Keratinocyte (primary cell): ENCODE measurements around the gene GPR176. TPM values are rescaled to one million over a fixed set of nuclear protein-coding genes. Genes with fewer than 3 reads are reported as not detected.

Experiments used
- DNase-seq: peaks from one replicate; pipeline ENCODE4 v3.0.0-alpha.2; 2011; ENCODE audit warnings: low read depth, missing footprints, low spot score
- FAIRE-seq: peaks from 2 replicates; lab custom pipeline; 2011; peaks lifted over from hg19 to GRCh38; lab: Jason Lieb, UNC
- H2AFZ ChIP-seq: 2 replicates; pipeline ENCODE4 v1.6.0; 2012; ENCODE audit warnings: low read length, control low read depth, inconsistent platforms; ENCODE audit not compliant: control insufficient read depth
- H3K27ac ChIP-seq: 2 replicates; pipeline ENCODE4 v1.5.1; 2011; ENCODE audit warnings: low read length; ENCODE audit not compliant: control insufficient read depth, insufficient read depth
- H3K27me3 ChIP-seq: 3 replicates; pipeline ENCODE4 v1.6.0; 2011; ENCODE audit warnings: low read length; ENCODE audit not compliant: control insufficient read depth, insufficient read depth; ENCODE audit errors: extremely low read depth
- H3K36me3 ChIP-seq, 2 experiments: 2 replicates in 1 of 2; 3 replicates in 1 of 2; pipeline ENCODE4 v1.5.1; 2011; ENCODE audit warnings: low read length in 2 of 2, mild to moderate bottlenecking in 1 of 2; ENCODE audit not compliant: control insufficient read depth in 2 of 2, insufficient read depth in 2 of 2; ENCODE audit errors: extremely low read depth in 1 of 2
- H3K4me1 ChIP-seq: 3 replicates; pipeline ENCODE4 v1.5.1; 2011; ENCODE audit warnings: low read length; ENCODE audit not compliant: control insufficient read depth, insufficient read depth; ENCODE audit errors: extremely low read depth
- H3K4me2 ChIP-seq: 3 replicates; pipeline ENCODE4 v1.6.0; 2011; ENCODE audit warnings: low read depth, low read length; ENCODE audit not compliant: control insufficient read depth, insufficient read depth; ENCODE audit errors: extremely low read depth
- H3K4me3 ChIP-seq, 3 experiments: fragments of 200-600 bp in 1 of 3; sonication (generic) in 1 of 3; 2 replicates in 2 of 3; 3 replicates in 1 of 3; pipeline ENCODE4 v1.5.1; 2011 to 2016; ENCODE audit warnings: low read length in 3 of 3, mild to moderate bottlenecking in 3 of 3, control low read depth in 2 of 3, inconsistent platforms in 1 of 3, low read depth in 1 of 3, mixed read lengths in 1 of 3, mixed run types in 1 of 3, moderate library complexity in 1 of 3; ENCODE audit not compliant: control insufficient read depth in 2 of 3, insufficient read depth in 2 of 3; ENCODE audit errors: extremely low read depth in 1 of 3
- H3K79me2 ChIP-seq: 2 replicates; pipeline ENCODE4 v1.6.0; 2012; ENCODE audit warnings: low read length; ENCODE audit not compliant: control insufficient read depth, insufficient read depth
- H3K9ac ChIP-seq: 3 replicates; pipeline ENCODE4 v1.6.0; 2011; ENCODE audit warnings: low read length; ENCODE audit not compliant: control insufficient read depth, insufficient read depth; ENCODE audit errors: extremely low read depth
- H3K9me1 ChIP-seq: 3 replicates; pipeline ENCODE4 v1.6.0; 2011; ENCODE audit warnings: low read length; ENCODE audit not compliant: control insufficient read depth, insufficient read depth; ENCODE audit errors: extremely low read depth
- H3K9me3 ChIP-seq: 2 replicates; pipeline ENCODE4 v1.5.1; 2012; ENCODE audit warnings: low read depth, low read length; ENCODE audit not compliant: control insufficient read depth
- H4K20me1 ChIP-seq: 3 replicates; pipeline ENCODE4 v1.6.0; 2011; ENCODE audit warnings: low read length; ENCODE audit not compliant: control insufficient read depth, insufficient read depth; ENCODE audit errors: extremely low read depth
- CTCF ChIP-seq, 3 experiments: IDR thresholded peaks in 1 of 3; conservative IDR thresholded peaks in 1 of 3; optimal IDR thresholded peaks in 1 of 3; 2 replicates in 2 of 3; 3 replicates in 1 of 3; pipeline versions ENCODE3 to v1.5.1; 2011; ENCODE audit warnings: low read length in 3 of 3, mild to moderate bottlenecking in 3 of 3, moderate library complexity in 2 of 3, control low read depth in 1 of 3, inconsistent platforms in 1 of 3; ENCODE audit not compliant: insufficient read depth in 2 of 3; ENCODE audit errors: extremely low read depth in 1 of 3
- EZH2 ChIP-seq: IDR thresholded peaks from one replicate; pipeline ENCODE4 v1.6.1; 2012; ENCODE audit warnings: inconsistent platforms, mild to moderate bottlenecking, low read length, moderate library complexity
- dilution Hi-C: fragments of 300-500 bp; cut with MboI; formaldehyde crosslinking; loops from one replicate; pipeline ENCODE4 v1.7.0; 2020; ENCODE audit warnings: low sequenced_read_pairs; ENCODE audit not compliant: extremely low pct_ligation_motif_present
- polyA plus RNA-seq, 5 experiments: library from polyadenylated mRNA; depleted of rRNA in 3 of 5; stranded (reverse) in 3 of 5; stranded (forward) in 1 of 5; unstranded in 1 of 5; fragments of >200 nt; gene quantifications; 1 replicate in 1 of 5; 2 replicates in 3 of 5; 3 replicates in 1 of 5; pipeline versions ENCODE4 v1.2.1 to v1.2.3, GENCODE V29; 2011 to 2012; ENCODE audit warnings: missing spikeins in 2 of 5, low read depth in 1 of 5, low replicate concordance in 1 of 5
- small RNA-seq, 3 experiments: library from RNA; depleted of rRNA; stranded (forward); fragments of <200 nt; gene quantifications; one replicate each; pipeline ENCODE3, GENCODE V24; 2012; ENCODE audit warnings: low read depth in 3 of 3, low replicate concordance in 1 of 3; ENCODE audit not compliant: insufficient read length in 3 of 3

GPR176 gene
- polyA plus RNA-seq, 1 donor (not counting 4 experiments of a cell fraction or from before 2014, with no cell fraction given), result 12.5 TPM

GRCh38 chr15:39752991-39753390 is 167.1 kb downstream of the GPR176 start:
- Histone ChIP-seq H4K20me1 (no peaks in the 10 kb centered on the region), H3K9me1 (no peaks in the 10 kb centered on the region), H3K4me3 (no peak overlapping the region), H2AFZ (no peak overlapping the region), H3K27ac (no peak overlapping the region), H3K79me2 (no peaks in the 10 kb centered on the region), H3K27me3 (no peaks in the 10 kb centered on the region), H3K36me3 (no peaks in the 10 kb centered on the region), H3K9me3 (no peaks in the 10 kb centered on the region), H3K9ac (no peak overlapping the region), H3K4me1 (peaks cover 5% of the 10 kb centered on the region), H3K4me2 (no peak overlapping the region)
- TF ChIP-seq EZH2 (no peak), CTCF (optimal IDR thresholded peaks at IDR 0.05 in 1 of 3, IDR thresholded peaks at IDR 0.05 in 1 of 3, conservative IDR thresholded peaks at IDR 0.05 in 1 of 3; ENCODE audit: extremely low read depth in 1 of 3, insufficient read depth in 2 of 3, low read length in 3 of 3) (no peak)
- FAIRE-seq, result no peak
- DNase-seq, result no peak
- dilution Hi-C loops, result loop anchor here (25.0 kb wide), 1 partner anchor 116 kb away; no protein-coding TSS in a partner anchor

GRCh38 chr15:39752246-39752645 is 167.8 kb downstream of the GPR176 start:
- Histone ChIP-seq H3K36me3 (no peaks in the 10 kb centered on the region), H3K4me1 (peaks cover 7% of the 10 kb centered on the region), H3K4me3 (no peak overlapping the region), H3K4me2 (no peak overlapping the region), H3K9me3 (no peaks in the 10 kb centered on the region), H3K27me3 (no peaks in the 10 kb centered on the region), H4K20me1 (no peaks in the 10 kb centered on the region), H3K9me1 (no peaks in the 10 kb centered on the region), H3K9ac (no peak overlapping the region), H2AFZ (no peak overlapping the region), H3K27ac (no peak overlapping the region), H3K79me2 (no peaks in the 10 kb centered on the region)
- TF ChIP-seq CTCF (optimal IDR thresholded peaks at IDR 0.05 in 1 of 3, IDR thresholded peaks at IDR 0.05 in 1 of 3, conservative IDR thresholded peaks at IDR 0.05 in 1 of 3; ENCODE audit: extremely low read depth in 1 of 3, insufficient read depth in 2 of 3, low read length in 3 of 3), result no peak
- no peak for TF ChIP-seq EZH2
- DNase-seq, result no peak
- dilution Hi-C loops, result loop anchor here (25.0 kb wide), 1 partner anchor 115 kb away; no protein-coding TSS in a partner anchor
- no peak for FAIRE-seq

Small RNAs within 50 kb of the gene (small RNA-seq; reads per million reads assigned to genes)
- gene RF00019, result 0 reads per million in 3 experiments

Other genes with a start within 250 kb of the GPR176 start
- gene FSIP1, start 137.4 kb downstream of the GPR176 start, polyA plus RNA-seq, result 1.1 to 1.5 TPM (median 1.2 TPM) in 3 replicates
- 61.3 to 114 TPM (median 85.0 TPM) in 3 replicates for gene EIF2AK4, start 13.8 kb upstream of the GPR176 start, polyA plus RNA-seq
- gene SRP14, start 118.9 kb upstream of the GPR176 start, polyA plus RNA-seq, result 272 to 407 TPM (median 324 TPM) in 3 replicates
- 0.05 to 0.30 TPM (median 0.13 TPM) in 3 replicates for gene BMF, start 188.6 kb upstream of the GPR176 start, polyA plus RNA-seq
- gene BUB1B, start 240.8 kb upstream of the GPR176 start, polyA plus RNA-seq, result 3.3 to 19.7 TPM (median 9.3 TPM) in 3 replicates